T-helper 17 cell (primary cell): ENCODE measurements around the gene CLCN7. TPM values are rescaled to one million over a fixed set of nuclear protein-coding genes. Genes with fewer than 3 reads are reported as not detected.

ENCODE experiments used
- total RNA-seq, 4 donors: library from RNA in 2 of 4; stranded (reverse) in 2 of 4; gene quantifications; one replicate each; pipeline ENCODE4 v1.2.3 and lab custom pipeline; 2022 to 2026

Gene CLCN7
- total RNA-seq, 2 donors from 2014 or later: 93.9 to 113 TPM

Other genes starting within 250 kb of the CLCN7 start
- gene TPSG1, start 249.8 kb downstream of the CLCN7 start, total RNA-seq: not detected
- not detected for gene TPSB2, start 244.8 kb downstream of the CLCN7 start, total RNA-seq
- not detected for gene TPSAB1, start 234.3 kb downstream of the CLCN7 start, total RNA-seq
- gene TPSD1, start 219.0 kb downstream of the CLCN7 start, total RNA-seq: not detected
- gene UBE2I, start 165.4 kb downstream of the CLCN7 start, total RNA-seq: 100 to 1,000 TPM; 233 to 249 TPM
- gene BAIAP3, start 141.4 kb downstream of the CLCN7 start, total RNA-seq: 10 to 100 TPM; 11.8 to 20.0 TPM
- 10 to 100 TPM; 24.4 to 27.7 TPM for gene TSR3, start 123.2 kb downstream of the CLCN7 start, total RNA-seq
- gene GNPTG, start 123.1 kb downstream of the CLCN7 start, total RNA-seq: 10 to 100 TPM; 39.2 to 48.0 TPM
- 10 to 100 TPM; 63.0 to 64.8 TPM for gene UNKL, start 60.3 kb downstream of the CLCN7 start, total RNA-seq
- 1 to 10 TPM; 7.0 to 8.8 TPM for gene UQCC4, start 54.3 kb downstream of the CLCN7 start, total RNA-seq
- not detected for gene PERCC1, start 44.0 kb downstream of the CLCN7 start, total RNA-seq
- 1 to 10 TPM; 1.3 to 3.6 TPM for gene CCDC154, start 30.5 kb downstream of the CLCN7 start, total RNA-seq
- gene PTX4, start 13.9 kb upstream of the CLCN7 start, total RNA-seq: not detected
- 10 to 100 TPM; 36.4 to 39.7 TPM for gene TELO2, start 18.3 kb upstream of the CLCN7 start, total RNA-seq
- 10 to 100 TPM; 22.2 to 23.4 TPM for gene TMEM204, start 58.6 kb upstream of the CLCN7 start, total RNA-seq
- gene IFT140, start 137.0 kb upstream of the CLCN7 start, total RNA-seq: 1 to 10 TPM; 5.5 to 7.9 TPM
- gene CRAMP1, start 137.3 kb upstream of the CLCN7 start, total RNA-seq: 10 to 100 TPM; 22.8 to 28.6 TPM
- gene JPT2, start 203.3 kb upstream of the CLCN7 start, total RNA-seq: 10 to 100 TPM; 11.6 to 14.4 TPM
- 100 to 1,000 TPM; 221 to 247 TPM for gene MAPK8IP3, start 231.2 kb upstream of the CLCN7 start, total RNA-seq